SK-N-SH treated with all-trans-retinoic acid at 6 μM for 48 hours (cell line): ENCODE data around the gene ARHGEF7.
"Not testable (repeated sequence)": the region's sequence is repeated elsewhere in the genome, so short reads cannot be mapped to it uniquely, and the experiment has no call there.

Experiments
- ATAC-seq: fragments of 200-7000 bp; cut with Tn5 transposase; 3 replicates; pipeline ENCODE4 v1.9.1; 2020; ENCODE audit warnings: mild to moderate bottlenecking, moderate library complexity
- BACH2 ChIP-seq: fragments of 250-450 bp; sonication (Bioruptor Pico); IDR thresholded peaks from 2 replicates; pipeline ENCODE4 v1.9.0; 2021; ENCODE audit warnings: mild to moderate bottlenecking, borderline replicate concordance
- CREB5 ChIP-seq: fragments of 250-450 bp; sonication (Bioruptor Pico); IDR thresholded peaks from 2 replicates; pipeline ENCODE4 v1.5.1; 2020; ENCODE audit warnings: low read depth, mild to moderate bottlenecking, moderate library complexity
- CSDC2 ChIP-seq: fragments of 250-450 bp; sonication (Bioruptor Pico); IDR thresholded peaks from 2 replicates; pipeline ENCODE4 v1.5.0; 2020; ENCODE audit warnings: mild to moderate bottlenecking, moderate library complexity
- CSRNP3 ChIP-seq: fragments of 250-450 bp; sonication (Bioruptor Pico); IDR thresholded peaks from 2 replicates; pipeline ENCODE4 v1.5.1; 2021; ENCODE audit warnings: mild to moderate bottlenecking, moderate library complexity
- ISL1 ChIP-seq: fragments of 250-450 bp; sonication (Bioruptor Pico); IDR thresholded peaks from 2 replicates; pipeline ENCODE4 v2.1.2; 2022; ENCODE audit warnings: mild to moderate bottlenecking, moderate library complexity
- OSR1 ChIP-seq: fragments of 250-450 bp; sonication (Bioruptor Pico); IDR thresholded peaks from 2 replicates; pipeline ENCODE4 v1.8.0; 2022; ENCODE audit warnings: moderate library complexity, mild to moderate bottlenecking, inconsistent platforms
- POU6F1 ChIP-seq: fragments of 250-450 bp; sonication (Bioruptor Pico); IDR thresholded peaks from 2 replicates; pipeline ENCODE4 v1.8.0; 2021; ENCODE audit warnings: low read depth, mild to moderate bottlenecking, moderate library complexity, borderline replicate concordance
- PPARA ChIP-seq: fragments of 250-450 bp; sonication (Bioruptor Pico); IDR thresholded peaks from 2 replicates; pipeline ENCODE4 v1.5.0; 2020; ENCODE audit warnings: mild to moderate bottlenecking, borderline replicate concordance
- RARB ChIP-seq: fragments of 250-450 bp; sonication (Bioruptor Pico); IDR thresholded peaks from 2 replicates; pipeline ENCODE4 v1.8.0; 2021; ENCODE audit warnings: mild to moderate bottlenecking, moderate library complexity
- SNAI2 ChIP-seq: fragments of 250-450 bp; sonication (Bioruptor Pico); IDR thresholded peaks from 2 replicates; pipeline ENCODE4 v1.5.0; 2020; ENCODE audit warnings: mild to moderate bottlenecking, moderate library complexity
- TCF4 ChIP-seq: fragments of 250-450 bp; sonication (Bioruptor Pico); IDR thresholded peaks from 2 replicates; pipeline ENCODE4 v1.8.0; 2021; ENCODE audit warnings: mild to moderate bottlenecking, moderate library complexity, borderline replicate concordance
- TOX ChIP-seq: fragments of 250-450 bp; sonication (Bioruptor Pico); IDR thresholded peaks from 2 replicates; pipeline ENCODE4 v1.8.0; 2021; ENCODE audit warnings: mild to moderate bottlenecking, moderate library complexity, borderline replicate concordance
- TSHZ2 ChIP-seq: fragments of 250-450 bp; sonication (Bioruptor Pico); IDR thresholded peaks from 2 replicates; pipeline ENCODE4 v1.5.0; 2020; ENCODE audit warnings: mild to moderate bottlenecking, moderate library complexity
- ZC3H10 ChIP-seq: fragments of 250-450 bp; sonication (Bioruptor Pico); IDR thresholded peaks from 2 replicates; pipeline ENCODE4 v1.5.1; 2021; ENCODE audit warnings: mild to moderate bottlenecking, moderate library complexity
- ZFP30 ChIP-seq: fragments of 450-650 bp; formaldehyde crosslinking; IDR thresholded peaks from 2 replicates; pipeline ENCODE4 v1.5.0; 2022; ENCODE audit warnings: mild to moderate bottlenecking, moderate library complexity
- ZNF565 ChIP-seq: fragments of 450-650 bp; formaldehyde crosslinking; conservative IDR thresholded peaks from 2 replicates; pipeline ENCODE4 v1.5.0; 2020; ENCODE audit warnings: low read depth, mild to moderate bottlenecking, moderate library complexity
- ZNF70 ChIP-seq: fragments of 450-650 bp; formaldehyde crosslinking; IDR thresholded peaks from 2 replicates; pipeline ENCODE4 v1.5.0; 2020; ENCODE audit warnings: mild to moderate bottlenecking, moderate library complexity
- ZNF8 ChIP-seq: fragments of 450-650 bp; formaldehyde crosslinking; IDR thresholded peaks from 2 replicates; pipeline ENCODE4 v1.5.0; 2020; ENCODE audit warnings: mild to moderate bottlenecking, moderate library complexity

Gene ARHGEF7

GRCh38 chr13:111082240-111082639 is 32.9 kb upstream of the ARHGEF7 start:
- ATAC-seq: no peak
- no peak for TF ChIP-seq OSR1
- TF ChIP-seq BACH2 (CRISPR knock-in tag): no peak
- no peak for TF ChIP-seq ZNF70
- TF ChIP-seq CSRNP3: no peak
- TF ChIP-seq ZNF8 (CRISPR knock-in tag): no peak
- no peak for TF ChIP-seq TCF4 (CRISPR knock-in tag)

- ATAC-seq: not testable (repeated sequence)
These were observed 32.3 kb upstream of the ARHGEF7 start for GRCh38 chr13:111082769-111083168.

GRCh38 chr13:111083693-111084092 is 31.4 kb upstream of the ARHGEF7 start:
- not testable (repeated sequence) for ATAC-seq

- TF ChIP-seq BACH2 (CRISPR knock-in tag) (no peak), ZNF565 (no peak), ZNF8 (CRISPR knock-in tag) (no peak), TSHZ2 (CRISPR knock-in tag) (no peak), CREB5 (no peak), ISL1 (CRISPR knock-in tag) (no peak), ZC3H10 (CRISPR knock-in tag) (no peak), CSRNP3 (no peak), PPARA (CRISPR knock-in tag) (no peak), POU6F1 (CRISPR knock-in tag) (no peak), RARB (CRISPR knock-in tag) (no peak), OSR1 (no peak), CSDC2 (no peak), TOX (CRISPR knock-in tag) (no peak)
- no peak for ATAC-seq
These were observed 24.9 kb upstream of the ARHGEF7 start for GRCh38 chr13:111090169-111090568.

- ATAC-seq: no peak
- TF ChIP-seq TOX (CRISPR knock-in tag) (no peak), CSDC2 (no peak), ZFP30 (CRISPR knock-in tag) (no peak), CSRNP3 (no peak), SNAI2 (no peak), CREB5 (no peak), RARB (CRISPR knock-in tag) (no peak), OSR1 (no peak), POU6F1 (CRISPR knock-in tag) (no peak), ZC3H10 (CRISPR knock-in tag) (no peak), ISL1 (CRISPR knock-in tag) (no peak)
These were observed 22.4 kb upstream of the ARHGEF7 start for GRCh38 chr13:111092685-111093084.
